ENCODE data around the gene PPARD.
"Not testable (repeated sequence)": the region's sequence is repeated elsewhere in the genome, so short reads cannot be mapped to it uniquely, and the experiment has no call there.

The PPARD gene

GRCh38 chr6:35312807-35313206 is 29.6 kb upstream of the PPARD start:
- DNase-seq: no peak

DNA sequence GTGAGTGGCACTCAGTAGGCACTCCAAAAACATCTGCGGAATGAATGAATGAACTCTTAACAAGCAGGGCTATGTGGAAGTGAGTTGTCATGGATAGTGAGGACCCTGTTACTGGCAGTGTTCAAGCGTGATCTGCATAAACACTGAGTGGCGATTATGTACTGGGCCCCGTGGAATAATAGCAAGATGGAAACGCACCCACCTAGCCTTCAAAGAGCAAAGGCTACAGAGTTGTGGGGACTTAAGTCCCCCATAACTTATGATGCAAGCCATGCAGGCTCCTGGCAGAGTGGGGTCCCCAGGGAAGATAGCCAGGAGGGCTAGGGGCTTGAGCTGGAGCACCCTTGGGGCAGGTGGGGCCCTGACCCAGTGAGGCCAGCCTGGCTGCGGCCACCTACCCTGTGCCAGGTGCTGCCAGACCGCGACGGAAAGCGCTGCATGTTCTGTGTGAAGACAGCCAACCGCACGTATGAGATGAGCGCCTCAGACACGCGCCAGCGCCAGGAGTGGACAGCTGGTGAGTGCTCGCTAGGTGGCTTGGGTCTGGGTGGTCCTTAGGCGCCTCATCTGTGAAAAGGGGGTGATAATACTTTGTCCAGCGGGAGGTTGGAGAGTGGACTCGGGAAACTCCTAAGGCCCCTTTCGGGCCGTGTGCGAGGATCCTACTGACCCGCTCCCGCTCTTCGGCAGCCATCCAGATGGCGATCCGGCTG is 24.7 kb upstream of the PPARD start:
- DNase-seq: peak; percentile 73

DNA sequence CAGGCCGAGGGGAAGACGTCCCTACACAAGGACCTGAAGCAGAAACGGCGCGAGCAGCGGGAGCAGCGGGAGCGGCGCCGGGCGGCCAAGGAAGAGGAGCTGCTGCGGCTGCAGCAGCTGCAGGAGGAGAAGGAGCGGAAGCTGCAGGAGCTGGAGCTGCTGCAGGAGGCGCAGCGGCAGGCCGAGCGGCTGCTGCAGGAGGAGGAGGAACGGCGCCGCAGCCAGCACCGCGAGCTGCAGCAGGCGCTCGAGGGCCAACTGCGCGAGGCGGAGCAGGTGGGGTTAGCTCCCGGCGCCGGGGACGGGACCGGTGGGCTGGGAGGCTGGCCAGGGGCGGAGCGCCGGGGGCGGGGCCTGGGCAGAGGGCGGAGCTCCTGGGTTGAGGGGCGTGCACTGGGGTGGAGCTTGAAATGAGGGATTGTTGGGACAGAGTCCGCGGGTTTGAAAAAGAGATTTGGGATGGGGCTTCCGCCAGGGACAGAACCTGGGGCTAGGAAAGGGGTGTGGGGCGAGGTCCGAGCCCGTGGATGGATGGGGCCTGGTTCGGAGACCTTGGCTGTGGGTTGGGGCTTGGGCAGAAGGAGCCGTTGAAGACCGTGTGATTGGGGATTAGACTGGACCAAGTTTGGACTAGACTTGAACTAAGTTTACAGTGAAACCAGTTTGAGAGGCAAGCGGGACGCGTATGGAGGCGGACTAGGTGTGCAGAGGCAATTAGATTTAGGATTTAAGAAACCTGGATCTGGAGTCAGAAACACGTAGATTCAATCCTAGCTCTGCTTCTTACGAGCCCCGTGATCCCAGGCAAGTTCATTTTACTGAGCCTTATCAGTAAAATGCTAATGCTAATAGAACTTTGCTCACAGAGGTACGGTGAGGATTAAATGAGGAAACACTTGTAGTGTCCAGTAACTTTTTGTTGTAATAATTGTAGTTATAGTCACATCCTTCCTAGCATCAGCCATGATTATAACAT is 23.9 kb upstream of the PPARD start:
- DNase-seq: peak; percentile 89

GRCh38 chr6:35319346-35320030 is 22.9 kb upstream of the PPARD start:
- DNase-seq: no peak

DNA sequence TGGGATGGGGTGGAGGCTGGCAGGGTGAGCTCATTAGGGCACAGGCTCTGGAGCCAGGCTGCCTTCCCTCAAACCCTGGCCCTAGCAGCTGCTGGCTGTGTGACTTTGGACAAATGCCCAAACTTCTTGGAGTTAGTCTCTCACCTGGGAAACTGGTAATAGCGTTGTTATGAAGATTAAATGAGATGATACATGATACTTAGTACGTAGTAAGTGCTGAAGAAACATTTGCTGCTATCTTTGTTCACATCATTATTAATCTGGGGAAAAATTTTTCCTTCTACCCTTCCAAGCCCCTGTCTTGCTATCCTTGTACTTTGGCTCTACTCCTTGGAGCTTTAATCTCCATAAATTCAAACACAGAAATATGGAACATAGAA is 22.3 kb upstream of the PPARD start:
- DNase-seq: no peak

GRCh38 chr6:35321091-35321490 is 21.3 kb upstream of the PPARD start:
- DNase-seq: no peak

DNA sequence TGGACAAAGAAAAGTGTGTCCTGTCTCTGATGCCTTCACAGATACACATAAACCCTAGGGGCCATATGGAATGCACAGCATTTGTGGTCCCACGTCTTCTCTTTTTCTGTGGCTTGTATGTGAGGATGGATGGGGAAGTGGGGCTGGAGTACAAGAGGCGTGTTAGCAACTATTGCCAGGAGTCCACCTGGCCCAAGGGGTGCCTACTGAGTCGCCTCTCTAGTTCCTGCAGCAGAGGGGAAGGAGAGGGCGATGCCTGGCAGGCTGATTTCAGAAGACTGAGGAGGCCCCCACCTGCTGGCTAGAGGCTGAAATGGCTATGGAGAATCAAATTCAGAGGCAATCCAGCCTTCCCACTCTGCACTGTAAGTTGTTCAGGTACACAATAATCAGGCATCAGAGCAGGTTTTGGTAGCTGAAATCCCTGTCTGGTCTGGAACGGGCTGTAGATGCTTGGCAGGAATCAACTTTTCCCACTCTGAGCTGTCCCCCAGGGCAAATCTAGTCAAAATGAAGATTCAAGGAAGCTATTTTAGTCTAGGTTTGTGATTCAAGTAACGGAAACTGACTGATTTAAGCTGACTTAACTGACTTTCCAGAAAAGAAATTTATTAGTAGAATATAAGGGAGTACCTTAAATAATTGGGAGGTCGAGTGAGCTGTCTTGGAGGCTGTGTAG is 14.9 kb upstream of the PPARD start:
- DNase-seq: peak; percentile 65

DNA sequence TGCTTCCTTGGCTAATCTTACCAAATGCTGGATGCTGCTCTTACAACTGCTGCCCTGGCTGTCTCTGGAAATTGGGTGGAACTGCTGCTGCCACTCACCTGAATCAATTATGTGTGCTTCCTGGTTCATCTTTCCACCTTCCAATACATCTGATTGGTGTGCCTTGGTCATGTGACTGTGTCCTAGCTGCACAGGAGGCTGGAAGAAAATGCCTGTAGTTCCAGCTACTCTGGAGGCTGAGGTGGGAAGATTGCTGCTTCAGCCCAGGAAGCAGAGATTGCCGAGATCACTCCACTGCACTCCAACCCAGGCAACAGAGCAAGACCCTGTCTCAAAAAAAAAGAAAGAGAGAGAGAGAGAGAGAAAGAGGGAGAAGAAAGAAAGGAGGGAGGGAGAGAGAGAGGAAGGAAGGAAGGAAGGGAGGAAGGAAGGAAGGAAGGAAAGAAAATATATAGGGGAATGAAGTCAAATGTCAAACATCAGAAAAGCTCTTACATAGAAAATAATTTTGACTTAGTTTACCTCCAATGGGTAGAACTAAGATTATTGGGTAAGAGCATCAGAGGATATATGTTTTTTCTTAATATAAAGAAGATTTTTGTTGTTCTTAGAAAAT is 14.1 kb upstream of the PPARD start:
- DNase-seq: no peak

DNA sequence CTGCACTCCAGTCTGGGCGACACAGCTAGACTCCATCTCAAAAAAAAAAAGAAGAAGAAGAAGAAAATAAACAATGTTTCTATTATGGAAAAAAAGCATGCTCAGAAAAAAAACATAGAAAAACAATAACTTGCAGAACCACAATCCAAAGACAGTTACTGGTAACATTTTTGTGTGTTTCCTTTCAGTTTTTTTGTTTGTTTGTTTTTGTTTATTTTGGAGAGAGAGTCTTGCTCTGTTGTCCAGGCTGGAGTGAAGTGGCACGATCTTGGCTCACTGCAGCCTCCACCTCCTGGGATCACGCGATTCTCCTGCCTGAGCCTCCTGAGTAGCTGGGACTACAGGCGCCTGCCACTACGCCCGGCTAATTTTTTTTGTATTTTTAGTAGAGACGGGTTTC is 13.4 kb upstream of the PPARD start:
- DNase-seq: not testable (repeated sequence)

GRCh38 chr6:35330541-35331119 is 11.7 kb upstream of the PPARD start:
- DNase-seq: no peak

DNA sequence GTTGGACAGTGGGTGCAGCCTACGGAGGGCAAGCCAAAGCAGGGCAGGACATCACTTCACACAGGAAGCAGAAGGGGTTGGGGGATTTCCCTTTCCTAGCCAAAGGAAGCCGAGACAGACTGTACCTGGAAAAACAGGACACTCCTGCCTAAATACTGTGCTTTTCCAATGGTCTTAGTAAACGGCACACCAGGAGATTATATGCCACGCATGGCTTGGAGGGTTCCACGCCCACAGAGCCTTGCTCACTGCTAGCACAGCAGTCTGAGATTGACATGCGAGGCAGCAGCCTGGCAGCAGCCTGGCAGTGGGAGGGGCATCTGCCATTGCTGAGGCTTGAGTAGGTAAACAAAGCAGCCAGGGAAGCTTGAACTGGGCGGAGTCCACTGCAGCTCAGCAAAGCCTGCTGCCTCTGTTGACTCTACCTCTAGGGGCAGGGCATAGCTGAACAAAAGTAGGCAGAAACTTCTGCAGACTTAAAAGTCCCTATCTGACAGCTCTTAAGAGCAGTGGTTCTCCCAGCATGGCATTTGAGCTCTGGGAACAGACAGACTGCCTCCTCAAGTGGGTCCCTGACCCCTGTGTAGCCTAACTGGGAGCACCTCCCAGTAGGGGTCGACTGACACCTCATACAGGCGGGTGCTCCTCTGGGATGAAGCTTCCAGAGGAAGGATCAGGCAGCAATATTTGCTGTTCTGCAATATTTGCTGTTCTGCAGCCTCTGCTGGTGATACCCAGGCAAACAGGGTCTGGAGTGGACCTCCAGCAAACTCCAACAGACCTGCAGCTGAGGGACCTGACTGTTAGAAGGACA is 10.1 kb upstream of the PPARD start:
- peak; percentile 41 for DNase-seq

DNA sequence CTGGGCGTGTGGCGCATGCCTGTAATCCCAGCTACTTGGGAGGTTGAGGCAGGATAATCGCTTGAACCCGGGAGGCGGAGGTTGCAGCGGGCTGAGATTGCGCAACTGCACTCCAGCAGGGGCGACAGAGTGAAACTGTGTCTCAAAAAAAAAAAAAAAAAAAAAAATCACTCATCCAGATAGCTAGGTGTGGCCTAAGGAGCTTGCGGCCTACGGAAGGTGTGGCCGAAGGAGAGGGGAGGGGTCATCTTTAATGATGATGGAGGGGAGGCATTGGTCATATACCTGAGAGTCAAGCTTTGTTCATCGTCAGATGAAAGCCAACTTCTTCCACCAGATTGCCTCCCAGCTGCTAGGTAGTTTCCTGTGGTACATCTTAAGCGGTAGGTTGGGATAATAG is 801 bp upstream of the PPARD start:
- no peak for DNase-seq

GRCh38 chr6:35343092-35343834 is 905 bp downstream of the PPARD start:
- DNase-seq: no peak

DNA sequence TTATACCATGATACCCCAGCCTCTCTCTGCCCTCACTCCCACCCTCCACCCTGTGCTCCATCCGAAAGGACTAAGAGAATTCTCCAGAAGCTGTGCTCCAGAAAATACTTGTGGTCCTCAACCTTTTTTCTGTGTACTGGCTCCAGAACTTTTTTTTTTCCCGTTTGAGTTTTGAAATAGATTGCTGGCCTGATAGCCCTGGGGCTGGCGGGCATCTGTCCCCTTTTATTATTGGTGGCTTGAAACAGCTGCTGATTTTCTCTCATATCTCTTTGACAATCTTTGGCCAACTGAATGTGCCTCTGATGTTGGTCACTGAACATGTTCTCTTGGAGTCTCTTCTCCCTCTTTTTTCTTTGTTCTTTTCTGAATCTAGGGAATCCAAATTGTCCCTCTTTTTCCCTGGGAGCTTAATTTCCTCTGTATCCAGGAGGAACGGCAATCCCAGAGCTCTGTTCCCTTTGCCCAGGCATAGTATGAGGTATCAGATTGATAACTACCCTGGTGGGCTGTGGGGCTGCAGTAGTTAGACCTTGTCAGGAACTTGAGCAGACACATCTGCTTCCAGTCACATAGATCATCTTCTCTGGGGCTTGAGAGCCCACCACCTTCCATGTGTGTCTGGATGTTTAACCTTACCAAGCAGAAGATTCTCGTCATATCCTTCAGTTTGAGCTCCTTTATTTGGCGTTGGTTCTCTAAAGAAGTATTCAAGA is 1.6 kb downstream of the PPARD start:
- no peak for DNase-seq

DNA sequence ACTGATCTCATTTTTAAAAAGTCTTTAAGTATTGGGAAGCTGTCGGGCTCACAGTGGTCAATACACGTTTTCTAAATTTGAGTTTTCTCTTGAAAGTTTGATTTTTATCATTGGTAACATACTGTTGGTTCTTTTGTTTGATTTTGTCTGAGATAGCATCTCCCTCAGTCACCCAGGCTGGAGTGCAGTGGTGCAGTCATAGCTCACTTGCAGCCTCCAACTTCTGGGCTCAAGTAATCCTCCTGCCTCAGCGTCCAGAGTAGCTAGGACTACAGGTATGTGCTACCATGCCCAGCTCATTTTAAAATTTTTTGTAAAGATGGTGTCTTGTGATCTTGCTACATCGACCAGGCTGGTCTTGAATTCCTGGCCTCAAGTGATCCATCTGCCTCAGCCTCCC is 9.1 kb downstream of the PPARD start:
- DNase-seq: no peak

- no peak for DNase-seq
Measured at GRCh38 chr6:35352735-35353134, 10.4 kb downstream of the PPARD start.

GRCh38 chr6:35354361-35355135 is 12.2 kb downstream of the PPARD start:
- no peak for DNase-seq

- no peak for DNase-seq
Measured at GRCh38 chr6:35356391-35356790, 14.0 kb downstream of the PPARD start.

DNA sequence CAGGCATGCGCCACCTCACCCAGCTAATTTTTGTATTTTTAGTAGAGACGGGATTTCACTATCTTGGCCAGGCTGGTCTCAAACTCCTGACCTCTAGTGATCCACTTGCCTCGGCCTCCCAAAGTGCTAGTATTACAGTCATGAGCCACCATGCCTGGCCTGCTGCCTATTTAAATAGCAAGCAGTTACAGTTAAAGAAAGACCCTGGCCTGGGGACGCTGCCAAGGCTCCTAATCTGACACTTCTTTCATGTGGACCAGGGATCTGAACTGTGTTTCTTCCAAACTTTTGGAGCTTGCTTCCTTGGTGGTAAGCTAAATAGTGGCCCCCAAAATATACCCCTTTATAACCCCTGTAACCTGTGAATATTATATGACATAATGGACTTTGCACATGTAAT is 15.3 kb downstream of the PPARD start:
- no peak for DNase-seq
